GM18868 (cell line): Measurements from ENCODE around the gene ENDOV.
A peak's percentile ranks its signal among the peaks of the same experiment; 100 is the strongest.

ENCODE experiments used
- ATAC-seq: cut with Tn5 transposase; IDR thresholded peaks from one replicate; pipeline ENCODE4 v1.9.1; 2021; ENCODE audit warnings: mild to moderate bottlenecking, moderate library complexity; ENCODE audit not compliant: unreplicated experiment

Gene ENDOV

DNA sequence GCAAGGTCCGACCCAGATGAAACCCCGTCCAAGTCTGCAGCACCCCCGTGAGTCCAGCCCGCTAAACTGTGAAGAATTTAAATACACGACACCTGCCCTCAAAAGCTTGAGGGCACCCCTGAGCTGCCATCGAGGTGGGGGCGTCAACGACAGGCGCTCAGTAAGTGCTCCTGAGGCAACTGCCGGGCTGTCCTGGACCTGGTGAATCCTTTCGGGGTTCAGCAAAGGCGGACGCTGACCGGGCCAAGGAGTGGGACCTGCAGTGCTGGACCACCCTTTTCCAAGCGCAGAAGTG, 512 bp upstream of the ENDOV start:
- ATAC-seq = no peak

DNA sequence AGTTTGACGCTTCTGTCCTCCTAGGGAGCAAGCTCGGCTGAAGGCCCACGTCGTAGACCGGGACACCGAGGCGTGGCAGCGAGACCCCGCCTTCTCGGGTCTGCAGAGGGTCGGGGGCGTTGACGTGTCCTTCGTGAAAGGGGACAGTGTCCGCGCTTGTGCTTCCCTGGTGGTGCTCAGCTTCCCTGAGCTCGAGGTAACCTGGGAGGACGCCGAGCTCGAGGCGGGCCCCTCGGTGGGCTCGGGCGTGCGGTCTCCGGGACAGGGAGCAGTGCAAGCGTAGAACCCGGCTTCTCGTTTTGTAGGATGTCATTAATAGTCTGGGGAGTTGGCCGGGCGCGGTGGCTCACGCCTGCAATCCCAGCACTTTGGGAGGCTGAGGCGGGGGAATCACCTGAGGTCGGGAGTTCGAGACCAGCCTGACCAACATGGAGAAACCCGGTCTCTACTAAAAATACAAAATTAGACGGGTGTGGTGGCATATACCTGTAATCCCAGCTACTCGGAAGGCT, 715 bp downstream of the ENDOV start:
- ATAC-seq = no peak

DNA sequence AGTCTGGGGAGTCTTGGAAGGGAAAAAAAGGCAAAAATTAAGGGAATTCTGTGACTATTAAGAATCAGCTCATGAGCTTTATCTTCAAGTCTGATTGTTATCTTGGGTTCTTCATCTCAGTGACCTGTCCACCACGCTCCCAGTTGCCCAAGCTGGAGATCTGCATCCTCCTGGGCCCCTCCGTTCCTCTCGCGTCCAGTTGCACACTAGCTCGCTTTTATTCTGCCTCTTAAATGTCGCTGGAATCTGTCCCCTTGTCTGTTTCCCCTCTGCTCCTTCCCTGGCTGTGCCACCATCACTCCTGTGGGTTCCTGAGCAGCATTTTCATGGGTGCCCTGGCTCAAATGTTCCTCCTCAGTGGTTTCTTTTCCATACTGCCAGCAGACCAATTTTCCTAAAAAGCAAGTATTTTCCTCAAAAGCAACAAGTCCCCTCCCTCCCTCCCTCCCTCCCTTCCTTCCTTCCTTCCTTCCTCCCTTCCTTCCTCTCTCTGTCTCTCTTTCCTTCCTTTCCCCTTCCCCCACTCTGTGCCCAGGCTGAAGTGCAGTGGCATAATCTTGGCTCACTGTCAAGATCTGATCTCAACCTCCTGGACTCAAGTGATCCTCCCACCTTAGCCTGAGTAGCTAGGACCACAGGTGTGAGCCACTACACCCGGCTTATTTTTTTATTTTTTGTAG, 1.4 kb downstream of the ENDOV start:
- ATAC-seq = no peak

DNA sequence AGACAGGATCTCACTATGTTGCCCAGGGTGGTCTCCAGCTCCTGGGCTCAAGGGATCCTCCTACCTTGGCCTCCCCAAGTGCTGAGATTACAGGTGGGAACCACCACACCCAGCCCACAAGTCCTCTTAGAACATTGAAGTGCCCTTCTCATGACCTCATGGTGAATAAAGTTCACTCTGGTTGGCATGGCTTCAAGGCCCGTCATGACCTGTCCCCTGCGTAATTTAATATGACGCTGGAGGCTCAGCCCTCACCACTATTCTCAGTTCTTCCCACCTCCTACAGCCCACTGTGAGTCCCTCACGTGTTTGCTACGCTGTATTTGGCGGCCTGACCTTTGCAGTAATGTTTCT, 1.9 kb downstream of the ENDOV start:
- ATAC-seq = no peak

DNA sequence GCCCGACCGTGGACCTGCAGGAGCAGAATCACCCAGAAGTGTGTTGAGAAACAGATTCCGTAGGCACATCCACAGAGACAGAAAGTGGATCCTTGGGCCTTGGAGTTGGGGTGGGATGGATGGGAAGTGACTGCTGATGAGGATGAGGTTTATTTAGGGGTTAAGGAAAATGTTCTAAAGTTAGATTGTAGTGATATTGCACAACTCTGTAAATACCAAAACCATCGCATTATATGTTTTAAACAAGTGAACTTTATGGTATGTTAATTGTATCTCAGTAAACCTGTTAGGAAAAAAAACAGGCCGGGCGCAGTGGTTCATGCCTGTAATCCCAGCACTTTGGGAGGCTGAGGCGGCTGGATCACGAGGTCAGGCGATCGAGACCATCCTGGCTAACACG, 3.6 kb downstream of the ENDOV start:
- no peak for ATAC-seq

DNA sequence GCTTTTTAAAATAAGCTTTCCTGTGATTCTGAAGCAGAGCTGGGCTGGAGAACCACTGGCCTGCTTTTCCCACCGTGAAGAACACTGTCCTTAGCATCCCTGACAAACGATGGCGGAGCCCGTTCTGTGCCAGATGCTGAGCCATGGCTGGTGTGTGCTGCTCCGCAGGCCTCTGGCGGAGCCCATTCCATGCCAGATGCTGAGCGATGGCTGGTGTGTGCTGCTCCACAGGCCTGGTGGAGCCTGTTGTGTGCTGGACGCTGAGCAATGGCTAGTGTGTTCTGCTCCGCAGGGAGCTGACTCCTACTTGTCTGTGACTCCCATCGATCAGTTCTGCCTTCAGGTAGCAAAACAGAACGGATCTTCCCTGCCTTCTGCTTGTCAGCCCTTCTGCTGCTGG, 4.3 kb downstream of the ENDOV start:
- ATAC-seq = no peak

DNA sequence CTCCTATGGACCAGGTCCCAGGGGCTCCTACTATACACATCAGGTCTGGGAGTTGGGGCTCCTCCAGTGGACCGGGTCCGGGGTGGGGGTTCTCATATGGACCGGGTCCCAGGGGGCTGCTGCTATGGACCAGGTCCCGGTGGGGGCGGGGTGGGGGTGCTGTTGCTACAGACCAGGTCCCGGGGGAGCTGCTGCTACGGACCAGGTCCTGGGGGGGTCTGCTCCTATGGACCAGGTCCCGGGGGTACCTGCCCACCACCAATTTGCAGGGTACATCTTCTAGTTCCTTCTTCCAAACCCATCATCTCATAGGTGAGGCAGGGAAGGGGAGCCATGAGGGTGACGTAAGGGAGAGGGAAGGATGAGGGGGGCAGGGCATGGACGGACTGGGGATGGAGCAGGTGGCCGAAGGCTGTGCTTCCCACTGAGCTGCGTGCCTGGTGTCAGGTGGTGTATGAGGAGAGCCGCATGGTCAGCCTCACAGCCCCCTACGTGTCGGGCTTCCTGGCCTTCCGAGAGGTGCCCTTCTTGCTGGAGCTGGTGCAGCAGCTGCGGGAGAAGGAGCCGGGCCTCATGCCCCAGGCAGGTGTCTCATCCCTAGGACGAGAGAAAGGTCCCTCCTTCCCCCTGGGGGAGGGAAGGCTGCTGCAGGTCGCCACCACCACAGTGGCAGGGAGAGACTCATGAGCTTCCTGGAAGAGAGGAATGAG, 6.6 kb downstream of the ENDOV start:
- no peak for ATAC-seq

DNA sequence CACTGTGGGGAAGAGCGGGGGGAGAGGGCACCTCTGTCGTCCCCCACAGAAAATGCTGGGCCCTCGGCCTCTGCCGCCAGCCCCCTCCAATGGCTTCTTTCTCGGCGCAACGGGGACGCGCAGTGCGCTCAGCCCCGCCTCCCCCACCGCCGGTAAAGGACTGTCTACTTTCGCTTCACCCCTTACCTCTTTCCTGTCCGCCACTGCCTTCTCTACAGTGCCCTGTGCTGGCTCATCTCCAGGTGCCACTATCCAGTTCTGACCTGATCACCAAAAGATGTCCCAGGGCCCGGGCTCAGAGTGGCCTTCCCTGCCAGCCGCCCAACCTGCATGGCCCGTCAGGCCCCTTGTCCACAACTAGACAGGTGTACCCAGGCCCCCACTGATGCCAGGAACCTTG, 7.3 kb downstream of the ENDOV start:
- no peak for ATAC-seq

DNA sequence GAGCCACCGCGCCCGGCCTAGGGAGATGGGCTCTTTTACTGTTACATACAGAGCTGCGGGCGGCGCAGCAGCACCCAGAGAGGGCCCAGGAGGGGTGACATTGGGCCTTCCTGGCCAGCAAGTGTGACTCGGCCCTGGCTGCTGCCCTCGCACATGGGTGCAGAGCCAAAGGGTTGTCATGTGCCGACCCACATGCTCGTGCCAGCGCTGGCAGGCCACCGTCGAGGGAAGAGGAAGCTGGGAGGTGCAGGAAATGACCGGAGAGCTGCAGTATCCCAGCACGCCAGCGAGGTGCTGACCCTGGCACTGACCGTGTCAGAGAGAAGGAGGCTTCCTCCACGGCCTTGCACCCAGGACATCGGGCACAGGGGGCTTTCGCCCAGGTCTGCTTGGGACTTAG, 8.0 kb downstream of the ENDOV start:
- ATAC-seq = no peak

DNA sequence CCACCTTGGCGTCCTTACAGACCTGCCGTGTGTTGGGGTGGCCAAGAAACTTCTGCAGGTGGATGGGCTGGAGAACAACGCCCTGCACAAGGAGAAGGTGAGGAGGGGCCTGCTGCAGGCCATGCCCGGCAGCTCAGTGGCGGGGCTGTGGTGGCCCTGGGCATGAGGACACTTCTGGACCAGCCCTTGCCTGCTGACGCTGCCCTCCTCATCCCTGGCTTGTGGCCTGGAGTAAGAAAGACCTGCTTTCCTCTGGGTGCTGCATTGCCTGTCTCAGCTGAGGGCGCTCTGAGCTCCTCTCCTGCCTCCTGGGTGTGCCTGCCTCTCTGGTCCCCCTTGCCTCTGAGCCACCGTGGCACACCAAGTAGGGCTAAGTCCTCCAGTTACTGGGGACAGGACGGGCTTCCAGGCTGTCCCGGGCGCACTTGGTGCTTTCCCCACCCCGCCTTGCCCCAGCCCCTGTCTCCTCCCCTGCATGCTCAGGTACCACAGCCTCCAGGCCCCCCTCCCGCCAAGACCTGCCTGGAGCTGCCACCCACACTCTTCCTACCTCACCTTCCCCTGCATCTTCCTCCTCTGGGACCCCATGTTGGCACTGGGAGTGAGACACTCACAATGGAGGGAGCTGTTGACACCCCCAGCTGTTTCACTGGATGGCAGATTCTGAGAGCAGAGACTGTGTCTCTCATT, 8.7 kb downstream of the ENDOV start:
- ATAC-seq = no peak

DNA sequence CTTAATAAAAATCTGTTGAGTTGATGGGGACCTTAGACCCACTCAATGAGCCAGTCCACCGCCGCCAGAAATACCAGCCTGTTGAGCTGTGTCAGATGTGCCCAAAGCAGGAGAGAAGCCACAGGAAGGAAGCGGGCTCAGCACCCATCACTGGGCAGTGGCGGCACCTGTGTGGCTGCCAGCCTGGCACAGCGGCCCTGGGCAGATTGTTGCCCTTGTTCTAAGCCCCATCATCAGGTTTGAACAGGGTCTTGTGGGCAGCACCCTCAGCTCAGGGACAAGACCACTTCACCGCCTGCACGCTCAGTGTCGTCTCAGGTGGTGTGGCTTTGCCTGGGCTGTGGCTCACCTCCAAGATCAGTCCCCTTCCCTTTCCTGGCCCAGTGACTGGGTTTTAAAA, 9.3 kb downstream of the ENDOV start:
- ATAC-seq = no peak

DNA sequence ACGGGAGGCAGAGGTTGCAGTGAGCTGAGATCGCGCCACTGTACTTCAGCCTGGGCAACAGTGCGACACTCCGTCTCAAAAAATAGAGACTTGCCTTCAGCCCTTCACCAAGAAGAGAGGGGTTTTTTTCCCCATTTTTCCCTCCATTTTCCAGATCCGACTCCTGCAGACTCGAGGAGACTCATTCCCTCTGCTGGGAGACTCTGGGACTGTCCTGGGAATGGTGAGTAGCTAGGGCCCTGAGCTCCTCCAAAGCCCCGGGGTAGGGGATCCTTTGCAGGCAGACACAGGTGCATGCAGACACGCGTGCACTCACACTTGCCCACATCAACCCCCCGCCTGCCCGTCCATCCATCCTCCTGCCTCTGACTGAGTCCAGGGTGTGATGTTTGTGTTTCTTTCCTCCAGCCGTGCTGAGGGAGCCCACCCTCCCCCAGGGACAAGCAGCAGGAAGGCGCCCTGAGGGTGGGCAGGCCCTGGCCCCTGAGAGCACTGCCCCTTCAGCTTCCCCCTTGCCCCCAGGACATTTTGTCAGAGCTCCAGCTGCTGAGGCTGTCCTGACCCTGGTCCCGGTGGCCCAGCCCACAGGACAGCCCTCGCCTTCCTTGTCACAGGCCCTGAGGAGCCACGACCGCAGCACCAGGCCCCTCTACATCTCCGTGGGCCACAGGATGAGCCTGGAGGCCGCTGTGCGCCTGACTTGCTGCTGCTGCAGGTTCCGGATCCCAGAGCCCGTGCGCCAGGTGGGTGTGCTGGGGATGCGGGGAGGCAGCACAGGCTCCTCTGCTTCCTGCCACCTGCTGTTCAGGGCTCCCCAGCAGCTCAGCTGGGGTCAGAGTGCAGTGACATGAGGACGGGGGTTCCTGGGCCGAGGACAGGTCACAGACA, 10.2 kb downstream of the ENDOV start:
- no peak for ATAC-seq

DNA sequence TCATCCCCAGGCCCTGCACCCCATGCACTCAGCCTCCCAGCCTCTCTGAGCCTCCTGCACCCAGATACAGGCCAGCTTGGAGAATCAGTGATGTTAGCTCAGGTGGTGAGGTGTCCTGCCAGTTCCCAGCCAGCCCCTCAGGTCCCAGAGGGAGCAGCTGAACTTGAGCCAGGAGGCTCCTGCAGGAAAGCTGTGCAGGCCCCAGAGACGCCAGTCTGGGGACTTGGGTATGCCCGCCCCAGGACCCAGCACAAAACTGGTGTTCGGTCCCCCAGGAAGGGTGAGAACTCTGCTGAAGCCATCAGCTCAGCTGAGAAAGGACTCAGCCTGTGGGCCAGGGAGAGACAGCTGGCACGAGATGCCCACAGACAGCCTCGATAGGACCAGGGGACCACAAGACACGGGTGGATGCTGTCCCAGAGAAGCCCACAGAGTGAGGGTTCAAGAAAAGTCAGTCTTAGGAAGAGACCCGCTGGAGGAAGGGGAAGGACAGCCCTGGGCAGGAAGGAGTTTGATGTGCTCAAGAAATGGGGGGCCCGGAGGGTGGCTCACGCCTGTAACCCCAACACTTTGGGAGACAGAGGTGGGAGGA, 11.0 kb downstream of the ENDOV start:
- no peak for ATAC-seq

DNA sequence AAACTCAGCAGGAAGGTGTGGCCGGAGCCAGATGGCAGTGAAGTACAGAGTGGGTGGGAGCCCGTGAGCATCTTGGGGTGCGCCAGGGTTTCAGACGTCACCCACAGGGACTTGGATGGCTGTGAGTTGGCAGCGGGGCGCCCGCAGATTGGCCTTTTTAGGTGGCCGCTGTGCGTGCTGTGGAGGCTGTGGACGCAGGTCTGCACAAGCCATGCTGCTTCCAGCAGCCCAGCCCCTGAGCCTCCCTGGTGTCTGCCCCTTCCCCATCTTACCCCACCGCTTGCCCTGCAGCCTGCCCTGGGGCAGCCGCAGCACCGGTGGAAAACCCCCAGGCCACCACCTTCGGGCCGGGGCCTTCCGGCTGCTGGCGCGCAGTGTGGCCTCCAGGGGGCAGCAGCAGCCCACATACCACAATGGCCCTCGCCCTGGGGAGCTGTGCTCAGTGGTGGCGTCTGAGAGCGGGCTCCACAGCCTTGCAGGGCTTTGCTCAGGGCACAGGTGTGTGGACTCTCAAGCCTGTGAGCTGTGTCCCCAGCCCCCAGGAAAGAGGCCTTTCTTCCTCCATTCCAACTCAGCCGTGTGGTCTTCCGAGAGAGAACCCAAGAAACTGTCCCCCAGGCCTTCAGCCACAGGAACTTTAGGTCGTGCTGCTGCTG, 11.8 kb downstream of the ENDOV start:
- ATAC-seq = peak; percentile 63

DNA sequence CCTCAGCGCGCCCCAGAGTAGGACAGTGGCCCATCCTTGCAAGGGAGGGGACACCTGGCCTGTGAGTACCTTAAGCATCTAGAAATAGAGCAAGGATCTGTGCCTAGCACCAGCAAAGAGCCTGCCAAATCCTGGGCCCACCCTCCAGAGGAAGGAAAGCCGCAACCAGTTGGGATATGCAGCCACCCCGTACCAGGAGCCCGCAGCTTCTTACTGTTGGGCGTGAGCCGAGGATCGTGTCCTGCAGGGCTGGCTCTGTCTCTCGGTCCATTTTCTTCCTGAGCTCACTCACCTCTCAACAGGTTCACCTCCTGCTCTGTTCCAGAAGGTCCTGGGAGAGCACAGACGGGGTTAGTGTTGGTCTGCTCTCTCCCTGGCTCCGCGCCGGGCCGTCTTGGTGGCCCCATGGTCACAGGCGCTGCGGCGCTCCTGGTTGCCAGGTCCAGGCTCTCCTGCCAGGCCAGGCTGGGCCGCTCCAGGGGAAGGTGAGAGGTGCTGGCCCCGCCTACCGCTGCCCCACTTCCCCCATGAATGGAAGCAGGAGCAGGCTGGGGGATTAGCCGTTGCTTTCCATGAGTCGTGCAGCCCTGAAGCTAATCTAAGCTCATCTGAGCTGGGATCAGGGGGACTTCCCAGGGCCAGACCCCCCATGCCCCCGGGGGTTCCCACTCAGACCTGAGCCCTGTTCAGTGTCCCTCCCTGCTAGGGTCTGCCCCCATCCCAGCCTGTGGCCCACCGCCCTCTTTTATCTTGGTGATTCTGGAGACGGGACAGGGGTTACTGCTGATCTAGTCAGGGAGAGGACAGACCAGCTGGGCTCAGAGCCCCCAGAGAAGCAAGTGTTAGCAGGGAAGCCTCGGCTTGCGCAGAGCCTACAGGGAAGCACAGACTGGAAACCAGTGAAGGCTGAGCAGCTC, 12.7 kb downstream of the ENDOV start:
- ATAC-seq = no peak

DNA sequence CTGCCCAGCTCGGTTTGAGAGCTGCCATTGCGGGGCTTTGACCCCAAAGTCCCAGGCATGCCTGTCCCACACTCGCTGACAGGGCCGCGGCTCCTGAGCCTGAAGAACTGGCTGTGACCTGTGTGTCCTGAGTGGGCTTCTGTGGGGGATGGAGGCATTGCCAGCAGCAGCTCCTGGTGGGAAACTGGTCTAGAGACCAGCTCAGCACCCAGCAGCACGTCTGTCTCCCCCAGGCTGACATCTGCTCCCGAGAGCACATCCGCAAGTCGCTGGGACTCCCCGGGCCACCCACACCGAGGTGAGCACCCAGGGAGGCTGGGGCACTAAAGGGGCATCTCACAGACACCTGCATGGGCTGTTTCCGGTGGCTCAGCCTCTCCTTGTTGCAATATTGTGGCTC, 13.4 kb downstream of the ENDOV start:
- no peak for ATAC-seq

DNA sequence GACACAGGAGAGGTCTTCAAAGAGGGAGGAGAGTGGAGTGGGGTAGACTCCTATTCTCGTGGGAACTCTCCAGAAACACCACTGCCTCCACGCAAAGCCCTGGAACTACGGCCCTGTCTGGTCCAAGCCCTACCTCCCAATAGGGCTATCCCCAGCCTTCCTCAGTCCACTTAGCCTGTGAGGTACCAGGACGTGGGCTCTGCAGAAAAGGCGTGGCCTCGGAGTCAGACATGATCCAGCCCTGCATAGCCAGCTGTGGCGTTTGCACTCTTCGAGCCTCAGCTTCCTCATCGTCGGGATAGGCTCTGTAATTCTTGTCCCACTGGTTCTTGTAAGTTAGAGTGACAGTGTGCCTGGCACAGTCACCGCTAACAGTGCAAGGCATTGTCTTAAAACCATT, 13.8 kb downstream of the ENDOV start:
- no peak for ATAC-seq

DNA sequence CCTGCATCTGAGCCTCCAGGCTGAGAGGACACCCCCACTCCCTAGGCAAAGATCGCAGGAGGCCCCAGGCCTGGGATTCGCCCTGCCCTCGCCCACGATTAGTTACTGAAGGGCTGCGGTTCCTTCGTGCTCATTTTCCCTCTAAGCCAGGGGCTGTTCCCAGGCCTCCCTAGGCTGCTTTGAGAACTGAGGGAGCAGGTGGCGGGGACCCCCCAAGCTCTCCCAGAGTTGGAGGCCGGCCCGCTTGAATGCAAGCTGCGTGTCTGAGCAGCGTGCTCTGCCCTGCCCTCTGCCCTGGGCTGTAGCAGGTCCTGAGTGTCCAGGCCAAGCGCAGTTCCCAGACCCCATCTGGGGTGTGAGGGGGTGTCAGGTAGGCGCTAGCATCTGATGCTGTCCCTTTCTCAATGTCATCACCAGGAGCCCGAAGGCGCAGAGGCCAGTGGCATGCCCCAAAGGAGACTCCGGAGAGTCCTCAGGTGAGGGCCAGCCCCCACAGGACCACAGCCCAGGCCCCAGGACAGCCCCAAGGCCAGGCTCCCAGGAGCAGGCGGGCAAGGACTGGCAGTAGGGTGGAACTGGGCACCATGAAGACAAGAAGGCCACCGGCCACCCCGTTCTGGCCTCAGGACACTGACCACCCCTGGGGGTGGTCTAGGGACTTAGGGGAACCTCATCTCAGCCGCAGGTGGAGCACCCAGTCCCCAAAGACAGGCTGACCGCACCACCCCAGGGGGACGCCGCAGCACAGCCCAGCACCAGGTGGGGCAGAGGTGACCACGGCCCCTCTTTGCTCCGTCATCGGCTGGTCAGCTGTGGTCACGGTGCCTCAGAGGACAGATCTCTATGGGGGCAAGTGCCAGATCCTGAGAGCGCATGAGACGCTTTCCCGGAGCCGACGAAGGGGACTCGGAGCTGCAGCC, 14.6 kb downstream of the ENDOV start:
- no peak for ATAC-seq
